SK-N-MC (cell line): ENCODE results near the gene MC1R.

Experiments used
- EZH2 ChIP-seq: fragments of 200-600 bp; sonication (generic); IDR thresholded peaks from one replicate; pipeline ENCODE4 v1.6.1; 2017; ENCODE audit warnings: antibody characterized with exemption
- POLR2AphosphoS5 ChIP-seq: IDR thresholded peaks from 2 replicates; pipeline ENCODE4 v1.6.1; 2012; ENCODE audit warnings: mild to moderate bottlenecking, low read depth, low read length, borderline replicate concordance

DNA sequence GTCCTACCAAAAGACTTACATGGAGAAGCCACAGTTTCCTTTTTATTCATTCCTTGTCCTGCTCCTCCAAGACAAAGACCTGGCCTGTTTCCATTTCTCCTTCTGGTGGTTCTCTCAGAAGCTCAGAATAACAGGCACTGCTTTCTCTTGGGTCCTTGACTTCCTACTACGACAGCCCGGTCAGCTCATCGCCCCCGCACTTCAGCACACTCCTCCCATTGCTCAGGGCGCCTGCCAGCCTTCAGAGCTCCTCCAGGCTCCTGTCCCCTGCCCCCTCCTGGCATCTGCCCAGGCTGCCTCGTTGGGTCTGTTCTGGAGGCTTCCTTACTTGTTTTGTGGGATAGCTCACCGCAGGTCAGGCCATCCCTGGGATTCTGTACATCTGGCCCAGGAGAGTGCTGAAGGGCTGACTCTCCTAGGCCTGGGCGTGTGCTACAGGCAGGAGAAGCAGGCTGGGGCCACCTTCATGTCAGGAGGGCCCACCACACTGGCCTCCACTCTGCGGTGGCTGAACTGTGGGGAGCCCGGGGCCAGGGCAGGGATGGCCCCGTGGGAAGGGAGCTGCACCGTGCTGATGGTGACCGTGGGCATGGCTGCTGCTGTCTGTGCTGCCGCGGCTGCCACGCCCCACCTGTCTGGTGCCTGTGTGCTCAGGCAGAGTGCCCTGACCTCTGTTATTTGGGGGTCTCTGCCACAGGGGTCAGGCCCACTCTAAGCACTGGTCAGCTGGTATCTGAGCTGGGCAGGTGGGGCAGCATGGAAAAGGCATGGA, 27.6 kb upstream of the MC1R start:
- TF ChIP-seq POLR2AphosphoS5 (no peak), EZH2 (no peak)
